IMR-90 (cell line): ENCODE measurements around the gene ATP10B.

ENCODE experiments used
- CTCF ChIP-seq: conservative IDR thresholded peaks from 2 replicates; pipeline ENCODE4 v1.5.1; 2012; ENCODE audit warnings: mild to moderate bottlenecking, low read depth, low read length, improper control_type of control experiment
- FOS ChIP-seq: fragments of 150-350 bp; IDR thresholded peaks from 2 replicates; pipeline ENCODE4 v1.6.1; 2016; ENCODE audit warnings: low read depth, low read length
- MAZ ChIP-seq: IDR thresholded peaks from 2 replicates; pipeline ENCODE4 v1.6.1; 2012; ENCODE audit warnings: low read depth, mild to moderate bottlenecking, low read length, improper control_type of control experiment, moderate library complexity, borderline replicate concordance
- POLR2A ChIP-seq: IDR thresholded peaks from 2 replicates; pipeline ENCODE4 v1.6.1; 2012; ENCODE audit warnings: mild to moderate bottlenecking, low read depth, low read length
- RAD21 ChIP-seq: IDR thresholded peaks from 2 replicates; pipeline ENCODE4 v1.6.1; 2012; ENCODE audit warnings: low read length, improper control_type of control experiment
- RFX5 ChIP-seq: IDR thresholded peaks from 2 replicates; pipeline ENCODE4 v1.8.0; 2012; ENCODE audit warnings: low read depth, mild to moderate bottlenecking, low read length, moderate library complexity
- SMC3 ChIP-seq: fragments of 150-350 bp; IDR thresholded peaks from 2 replicates; pipeline ENCODE4 v1.6.1; 2016; ENCODE audit warnings: low read depth, mild to moderate bottlenecking, antibody characterized with exemption, low read length, moderate library complexity

DNA sequence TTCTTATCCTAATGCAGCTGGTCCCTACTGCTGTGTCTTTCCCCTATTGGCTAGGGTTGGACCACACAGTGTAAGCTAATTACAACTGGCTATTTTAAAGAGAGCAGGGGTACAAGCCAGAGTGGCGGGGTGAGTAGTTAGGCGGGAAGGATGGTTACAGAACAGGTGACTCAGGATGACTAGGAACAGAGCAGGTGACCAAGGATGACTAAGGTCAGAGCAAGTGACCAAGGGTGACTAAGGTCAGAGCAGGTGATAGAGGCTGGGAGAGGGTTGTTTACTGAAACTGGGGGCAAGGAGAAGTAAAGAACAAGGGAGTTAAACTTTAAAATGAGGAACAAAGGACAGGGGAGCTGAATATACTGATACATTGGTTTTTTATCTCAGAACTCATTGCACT is 304.9 kb downstream of the ATP10B start:
- TF ChIP-seq FOS (no peak), CTCF (no peak), MAZ (no peak), RFX5 (no peak), POLR2A (no peak), RAD21 (no peak), SMC3 (no peak)
